WERI-Rb-1 (cell line): ENCODE data around the gene ARL15.

Experiments used
- DNase-seq: peaks from one replicate; pipeline ENCODE4 v3.0.0-alpha.2; 2020
- H3K27ac ChIP-seq: fragments of 250-450 bp; sonication (Bioruptor Pico); 2 replicates; pipeline ENCODE4 v1.5.1; 2020; ENCODE audit warnings: mild to moderate bottlenecking, moderate library complexity
- H3K27me3 ChIP-seq: fragments of 250-450 bp; sonication (Bioruptor Pico); 2 replicates; pipeline ENCODE4 v1.5.1; 2021; ENCODE audit warnings: mild to moderate bottlenecking, low read depth, moderate library complexity; ENCODE audit not compliant: insufficient read depth, severe bottlenecking
- H3K36me3 ChIP-seq: fragments of 250-450 bp; sonication (Bioruptor Pico); 2 replicates; pipeline ENCODE4 v1.5.1; 2020; ENCODE audit warnings: mild to moderate bottlenecking, moderate library complexity
- H3K4me3 ChIP-seq: 2 replicates; pipeline ENCODE4 v1.5.1; 2011; ENCODE audit warnings: low read depth, mild to moderate bottlenecking, control low read depth, low read length
- H3K9me3 ChIP-seq: fragments of 250-450 bp; sonication (Bioruptor Pico); 2 replicates; pipeline ENCODE4 v1.5.1; 2021; ENCODE audit warnings: mild to moderate bottlenecking, moderate library complexity; ENCODE audit not compliant: severe bottlenecking
- CTCF ChIP-seq: IDR thresholded peaks from 2 replicates; pipeline ENCODE4 v1.5.1; 2011; ENCODE audit warnings: low read depth, mild to moderate bottlenecking, control low read depth, inconsistent platforms, low read length

The ARL15 gene

GRCh38 chr5:54304040-54304439, 6.3 kb downstream of the ARL15 start:
- TF ChIP-seq CTCF, result no peak
- DNase-seq, result no peak
- no peaks in the 10 kb centered on the region for H3K36me3 ChIP-seq
- H3K9me3 ChIP-seq, result no peaks in the 10 kb centered on the region
- H3K27ac ChIP-seq, result no peak overlapping the region
- no peak overlapping the region for H3K4me3 ChIP-seq
- H3K27me3 ChIP-seq, result no peaks in the 10 kb centered on the region

GRCh38 chr5:54302267-54302687, 8.1 kb downstream of the ARL15 start:
- no peak for TF ChIP-seq CTCF
- H3K4me3 ChIP-seq, result no peak overlapping the region
- no peaks in the 10 kb centered on the region for H3K9me3 ChIP-seq
- no peaks in the 10 kb centered on the region for H3K27me3 ChIP-seq
- H3K36me3 ChIP-seq, result no peaks in the 10 kb centered on the region
- H3K27ac ChIP-seq, result no peak overlapping the region
- no peak for DNase-seq

GRCh38 chr5:54301849-54302248, 8.5 kb downstream of the ARL15 start:
- H3K27me3 ChIP-seq, result no peaks in the 10 kb centered on the region
- no peak for TF ChIP-seq CTCF
- no peak overlapping the region for H3K27ac ChIP-seq

GRCh38 chr5:54301220-54301619, 9.2 kb downstream of the ARL15 start:
- Histone ChIP-seq H3K4me3 (no peak overlapping the region), H3K27ac (no peak overlapping the region), H3K27me3 (no peaks in the 10 kb centered on the region), H3K36me3 (no peaks in the 10 kb centered on the region), H3K9me3 (no peaks in the 10 kb centered on the region)
- DNase-seq, result no peak
- no peak for TF ChIP-seq CTCF

More at GRCh38 chr5:54301849-54302248, 8.5 kb downstream of the ARL15 start:
- H3K9me3 ChIP-seq, result no peaks in the 10 kb centered on the region
- DNase-seq, result no peak
- no peaks in the 10 kb centered on the region for H3K36me3 ChIP-seq
- H3K4me3 ChIP-seq, result no peak overlapping the region

- Histone ChIP-seq H3K36me3 (no peaks in the 10 kb centered on the region), H3K27me3 (no peaks in the 10 kb centered on the region), H3K4me3 (no peak overlapping the region), H3K27ac (no peak overlapping the region), H3K9me3 (no peaks in the 10 kb centered on the region)
- TF ChIP-seq CTCF, result no peak
- DNase-seq, result no peak
Measured at GRCh38 chr5:54298947-54299346, 11.4 kb downstream of the ARL15 start.

- no peaks in the 10 kb centered on the region for H3K36me3 ChIP-seq
- H3K9me3 ChIP-seq, result no peaks in the 10 kb centered on the region
- H3K4me3 ChIP-seq, result no peak overlapping the region
- no peaks in the 10 kb centered on the region for H3K27me3 ChIP-seq
- no peak for TF ChIP-seq CTCF
- H3K27ac ChIP-seq, result no peak overlapping the region
- no peak for DNase-seq
Measured at GRCh38 chr5:54296386-54296785, 14.0 kb downstream of the ARL15 start.
